GM20431 (cell line): Measurements from ENCODE around the gene TOGARAM2.

Experiments
- in situ Hi-C: fragments of 300-500 bp; cut with MseI, MboI; formaldehyde crosslinking; loops from one replicate; pipeline ENCODE4 v1.15.0; 2020; ENCODE audit warnings: low sequenced_read_pairs; ENCODE audit not compliant: unreplicated experiment

The TOGARAM2 gene

DNA sequence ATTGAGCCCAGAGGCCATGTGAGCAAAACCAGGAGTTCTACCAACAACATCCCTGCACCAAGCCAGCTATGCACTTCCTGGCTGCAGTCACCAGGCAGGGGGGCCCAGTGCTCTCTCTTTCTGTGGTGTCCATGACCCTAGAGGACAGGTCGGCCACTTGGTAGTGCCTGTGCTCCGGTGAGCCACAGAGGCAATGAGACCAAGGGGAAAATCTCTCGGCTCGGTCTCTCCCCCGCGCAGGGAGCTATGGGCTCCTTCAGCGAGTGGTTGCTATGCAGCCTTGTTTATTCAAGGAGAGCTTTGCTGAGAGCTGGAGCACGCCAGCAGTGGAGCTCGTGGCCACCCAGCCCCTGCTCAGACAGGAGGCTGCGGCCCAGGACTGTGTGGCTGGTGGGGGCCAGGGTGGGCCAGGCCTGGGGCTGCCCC is at the start of gene TOGARAM2:
Gene TOGARAM2 (plus strand): TSS at position 283 of the 426 bp plus-strand sequence. CDS start 13,537 bp downstream, outside the sequence.
- in situ Hi-C loops: no loop called here

DNA sequence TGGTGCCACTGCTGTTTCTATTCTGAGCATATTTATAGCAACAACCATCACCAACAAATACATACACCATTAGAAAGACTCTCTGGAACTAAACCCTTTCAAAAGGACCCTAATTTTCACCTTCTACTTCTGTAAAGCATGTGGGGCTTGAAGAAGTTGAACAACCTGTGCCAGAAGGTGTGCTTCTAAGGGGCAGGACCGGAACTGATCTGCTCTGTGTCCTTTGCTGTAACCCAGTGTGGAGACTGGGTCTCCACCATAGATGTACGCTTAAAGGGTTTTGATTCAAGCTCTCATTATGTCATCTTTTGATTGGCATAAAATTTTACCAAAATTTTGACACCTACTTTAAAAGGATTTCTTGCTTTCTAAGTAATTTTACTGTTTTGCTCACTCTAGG is 46.3 kb upstream of the TOGARAM2 start:
- in situ Hi-C loops: no loop called here

DNA sequence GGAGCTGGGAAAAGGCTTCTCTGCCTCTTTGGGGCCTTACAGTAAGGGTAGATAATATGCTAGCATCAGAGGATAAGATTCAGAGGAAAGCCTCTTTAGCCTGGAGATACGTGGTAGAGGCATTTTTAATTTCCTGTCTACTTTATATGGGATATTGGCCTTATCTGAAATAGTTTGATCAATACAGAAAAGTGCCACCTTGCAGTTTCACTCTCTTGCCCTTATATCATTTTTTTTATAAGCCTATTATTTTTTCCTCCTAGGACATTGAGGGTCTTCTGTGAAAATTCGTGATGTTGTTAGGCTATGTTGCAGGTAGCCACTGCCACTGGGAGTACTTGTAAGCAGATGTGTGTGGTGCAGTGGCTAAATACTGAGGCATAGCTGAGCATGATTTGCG is 40.1 kb upstream of the TOGARAM2 start:
- in situ Hi-C loops: no loop called here

DNA sequence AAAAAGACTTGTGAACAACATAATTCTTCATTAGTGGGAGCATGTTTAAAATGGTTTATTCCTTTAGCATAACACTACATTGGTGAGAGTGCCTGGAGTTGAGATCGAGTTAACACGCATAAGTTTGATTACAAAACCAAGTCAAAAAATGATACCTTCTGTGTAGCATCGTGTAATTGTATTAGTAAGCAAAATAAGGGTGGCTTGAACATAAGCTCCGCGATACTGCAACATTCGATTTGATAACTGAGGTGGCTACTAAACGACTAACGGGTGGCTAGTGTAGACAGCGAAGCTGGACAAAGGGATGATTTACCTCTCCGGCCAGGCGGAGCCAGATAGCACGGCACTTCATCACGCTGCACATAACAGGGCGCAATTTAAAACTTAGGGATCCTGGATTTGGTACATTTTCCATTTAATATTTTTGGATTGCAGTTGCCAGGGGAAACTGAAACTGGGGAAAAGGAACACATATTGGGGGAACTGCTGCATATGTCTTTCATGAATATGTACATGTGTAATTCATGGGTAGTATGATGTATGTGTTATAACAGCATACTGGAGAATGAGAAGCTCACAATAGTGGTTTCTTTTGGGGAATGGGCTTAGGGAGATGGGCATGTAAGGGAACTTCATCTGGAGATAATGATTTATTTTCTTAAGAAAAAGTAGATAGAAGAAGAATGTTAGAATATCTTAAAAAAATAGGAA is 36.4 kb upstream of the TOGARAM2 start:
- in situ Hi-C loops: no loop called here

DNA sequence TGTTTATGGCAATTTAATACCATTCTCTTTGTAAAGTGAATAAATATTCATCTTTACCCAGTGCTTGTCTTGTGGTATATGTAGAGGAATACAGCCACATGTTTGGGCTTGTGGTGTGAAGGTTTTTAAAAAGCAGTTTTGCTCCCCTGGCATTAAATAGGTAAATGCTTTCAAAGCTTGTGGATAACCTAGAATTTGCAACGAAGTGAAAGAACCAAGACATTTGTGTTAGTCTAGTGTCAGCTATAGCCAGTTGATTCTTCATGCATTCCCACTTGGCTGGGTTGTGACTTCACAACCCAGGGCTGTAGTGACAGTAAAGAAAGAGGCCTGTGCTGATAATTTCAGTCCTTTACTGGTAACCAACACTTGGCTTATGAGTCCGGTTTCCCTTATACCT is 32.9 kb upstream of the TOGARAM2 start:
- in situ Hi-C loops: no loop called here

DNA sequence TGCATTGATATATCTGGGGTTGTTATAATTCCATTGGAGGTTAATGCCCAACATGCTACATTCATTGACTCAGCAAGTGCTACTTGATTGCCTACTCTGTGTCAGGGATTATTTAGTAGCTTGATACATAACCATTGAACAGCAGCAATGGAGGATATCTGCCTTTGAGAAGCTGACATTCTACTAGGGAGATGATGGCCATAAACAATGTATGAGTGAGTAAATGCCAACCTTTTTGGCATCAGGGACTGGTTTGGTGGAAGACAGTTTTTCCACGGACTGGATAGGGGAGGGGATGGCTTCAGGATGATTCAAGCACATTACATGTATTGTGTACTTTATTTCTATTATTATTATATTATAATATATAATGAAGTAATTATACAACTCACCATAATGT is 31.9 kb upstream of the TOGARAM2 start:
- in situ Hi-C loops: no loop called here

DNA sequence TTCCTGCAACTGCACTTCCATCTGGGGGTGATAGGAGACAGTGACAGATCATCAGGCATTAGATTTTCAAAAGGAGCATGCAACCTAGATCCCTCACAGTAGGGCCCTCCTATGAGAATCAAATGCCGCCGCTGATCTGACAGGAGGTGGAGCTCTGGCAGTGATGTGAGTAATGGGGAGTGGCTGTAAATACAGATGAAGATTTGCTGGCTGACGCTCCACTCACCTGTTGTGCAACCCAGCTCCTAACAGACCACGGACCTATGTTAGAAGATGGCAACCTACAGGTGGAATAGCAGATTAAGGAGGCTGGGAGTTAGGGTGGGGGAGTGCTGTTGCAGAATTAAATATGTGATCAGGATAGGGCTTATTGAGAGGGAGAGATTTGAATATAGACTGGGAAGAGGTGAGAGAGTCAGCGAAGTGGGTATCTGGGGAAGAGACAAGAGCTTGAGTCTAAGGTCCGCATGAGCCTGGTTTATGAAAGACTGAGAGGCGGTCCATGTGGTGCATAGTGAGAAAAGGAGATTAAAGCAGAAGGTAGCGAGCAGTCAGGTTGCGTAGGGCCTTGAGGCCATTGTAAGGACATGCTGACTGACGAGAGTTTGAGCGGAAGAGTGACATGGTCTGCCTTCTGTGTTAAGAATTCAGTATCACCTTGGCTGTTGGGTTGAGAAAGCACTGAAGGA is 31.3 kb upstream of the TOGARAM2 start:
- in situ Hi-C loops: loop anchor here (25.0 kb wide), 1 partner anchor 1113 kb away; no protein-coding TSS in a partner anchor

DNA sequence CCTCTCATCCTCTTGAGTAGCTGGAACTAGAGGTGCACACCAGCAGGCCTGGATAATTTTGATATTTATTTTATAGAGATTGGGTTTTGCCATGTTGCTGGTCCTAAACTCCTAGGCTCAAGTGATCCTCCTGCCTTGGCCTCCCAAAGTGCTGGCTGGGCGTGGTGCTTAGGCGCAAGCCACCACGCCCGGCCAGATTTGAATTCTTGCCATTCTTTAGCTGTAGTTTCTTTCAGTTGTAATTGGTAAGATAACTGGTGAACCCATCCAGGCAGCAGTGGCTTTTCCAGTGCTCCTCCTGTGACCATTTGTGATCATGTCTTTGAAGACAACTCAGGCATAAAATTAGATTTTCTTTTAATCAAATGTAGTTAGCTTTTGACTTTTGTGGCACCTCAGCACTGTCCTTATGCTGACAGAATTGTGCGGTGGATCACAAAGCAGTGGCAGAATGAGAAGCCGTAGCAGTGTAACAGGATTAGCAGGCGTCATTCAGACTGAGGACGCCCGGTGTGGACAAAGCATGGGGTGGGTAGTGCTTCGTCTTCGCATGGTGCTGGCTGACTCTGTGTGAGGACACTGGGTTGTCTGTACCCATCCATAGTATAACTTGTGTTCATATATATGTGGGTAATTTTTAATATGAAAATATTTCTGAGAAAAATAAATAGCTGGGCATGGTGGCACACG is 30.0 kb upstream of the TOGARAM2 start:
- in situ Hi-C loops: loop anchor here (25.0 kb wide), 1 partner anchor 1111 kb away; no protein-coding TSS in a partner anchor

DNA sequence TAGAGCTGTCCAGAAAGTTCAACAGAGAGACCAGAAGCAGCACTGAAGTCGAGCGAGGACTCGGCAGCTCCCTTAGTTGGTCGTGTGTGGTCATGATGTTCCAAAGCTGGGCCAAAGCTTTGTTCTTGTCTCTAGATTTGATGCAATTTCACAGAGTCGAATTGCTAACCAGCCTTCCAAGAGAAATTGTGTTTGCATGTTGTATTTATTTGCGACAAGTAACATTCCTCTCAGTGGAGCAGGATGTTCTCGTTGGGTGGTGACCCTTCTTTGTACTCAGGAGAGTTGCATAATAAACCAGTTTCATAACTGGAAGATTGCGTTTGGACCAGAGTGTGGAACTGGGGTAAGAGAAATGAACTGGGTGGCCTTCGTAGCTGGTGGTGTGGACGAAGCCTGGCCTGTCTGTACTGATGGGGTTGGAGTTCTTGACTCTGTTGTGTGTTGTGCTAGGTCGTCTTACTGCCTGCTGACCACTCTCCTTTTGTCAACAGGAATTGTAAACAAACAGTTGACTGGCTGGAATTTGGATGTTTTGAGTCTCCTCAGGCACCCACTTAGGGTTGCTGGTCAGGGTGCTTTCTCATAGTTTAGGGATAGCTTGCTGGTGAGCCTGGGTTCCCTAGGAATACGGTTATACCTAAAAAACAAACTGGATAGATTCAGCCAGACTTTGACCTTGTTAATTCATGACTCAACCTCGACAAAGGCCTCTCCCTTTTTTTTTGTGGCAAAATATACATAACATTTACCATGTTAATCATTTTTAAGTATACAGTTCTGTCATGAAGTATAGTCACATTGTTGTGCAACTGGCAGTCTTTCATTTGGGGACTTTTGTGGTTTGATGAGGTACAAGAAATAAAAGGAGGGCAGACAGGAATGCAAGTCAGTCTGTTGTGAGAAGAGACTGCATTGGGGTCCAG is 28.9 kb upstream of the TOGARAM2 start:
- in situ Hi-C loops: loop anchor here (25.0 kb wide), 1 partner anchor 1110 kb away; no protein-coding TSS in a partner anchor

DNA sequence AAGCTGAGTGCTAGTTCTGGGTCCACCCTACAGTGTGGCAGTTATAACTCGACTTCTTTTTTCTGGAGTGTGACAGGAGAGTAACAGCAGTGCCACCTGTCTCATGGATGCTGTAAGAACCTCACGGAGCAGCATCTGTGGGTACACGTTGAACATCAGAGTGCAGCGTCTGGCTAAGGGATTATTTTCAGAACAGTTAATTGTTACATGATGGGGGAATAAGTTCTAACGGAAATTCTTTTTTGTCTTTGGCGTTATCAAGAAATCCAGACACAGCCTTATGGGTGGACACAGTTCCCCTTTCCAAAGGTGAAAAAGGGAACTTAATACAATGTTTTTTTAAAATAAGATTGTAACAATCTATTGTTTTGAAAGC is 28.3 kb upstream of the TOGARAM2 start:
- in situ Hi-C loops: loop anchor here (25.0 kb wide), 1 partner anchor 1109 kb away; no protein-coding TSS in a partner anchor

DNA sequence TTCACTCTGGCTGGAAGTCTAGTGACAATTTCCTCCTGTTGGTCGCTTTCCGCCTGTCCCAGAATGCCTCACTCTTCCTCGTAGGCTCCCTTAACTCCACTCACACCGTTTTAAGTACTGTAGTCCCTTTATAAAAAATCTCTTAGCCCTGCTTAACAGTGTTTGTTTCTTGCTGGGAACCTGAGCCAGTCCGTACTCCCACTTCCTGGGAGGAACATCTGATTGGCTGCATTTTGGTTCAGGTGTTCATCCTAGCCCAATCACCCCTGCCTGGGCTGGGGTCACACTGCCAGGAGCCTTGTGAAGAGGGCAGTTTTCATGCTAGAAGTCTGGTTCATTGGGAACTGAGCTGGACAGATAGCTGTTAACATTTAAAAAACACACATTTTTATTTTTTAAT is 25.6 kb upstream of the TOGARAM2 start:
- in situ Hi-C loops: loop anchor here (25.0 kb wide), 1 partner anchor 1107 kb away; no protein-coding TSS in a partner anchor

DNA sequence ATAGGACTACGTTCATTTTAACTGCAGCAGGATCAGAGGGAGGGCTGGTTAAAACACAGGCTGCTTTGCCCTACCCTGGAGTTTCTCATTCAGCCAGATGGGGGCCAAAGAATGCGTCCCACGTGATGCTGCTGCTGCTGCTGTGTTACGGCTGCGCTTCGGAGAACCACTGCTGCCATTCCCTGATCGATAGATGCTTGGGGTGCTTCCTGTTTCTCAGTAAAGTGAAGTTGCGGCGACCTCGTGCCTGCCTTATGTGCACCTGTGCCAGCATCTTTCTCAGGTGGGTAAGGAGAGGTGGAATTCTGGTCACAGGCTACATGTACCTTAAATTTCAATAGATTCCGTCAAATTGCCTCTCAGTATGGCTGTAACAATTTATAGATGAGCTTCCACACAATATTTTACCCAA is 24.7 kb upstream of the TOGARAM2 start:
- in situ Hi-C loops: loop anchor here (25.0 kb wide), 1 partner anchor 1106 kb away; no protein-coding TSS in a partner anchor

DNA sequence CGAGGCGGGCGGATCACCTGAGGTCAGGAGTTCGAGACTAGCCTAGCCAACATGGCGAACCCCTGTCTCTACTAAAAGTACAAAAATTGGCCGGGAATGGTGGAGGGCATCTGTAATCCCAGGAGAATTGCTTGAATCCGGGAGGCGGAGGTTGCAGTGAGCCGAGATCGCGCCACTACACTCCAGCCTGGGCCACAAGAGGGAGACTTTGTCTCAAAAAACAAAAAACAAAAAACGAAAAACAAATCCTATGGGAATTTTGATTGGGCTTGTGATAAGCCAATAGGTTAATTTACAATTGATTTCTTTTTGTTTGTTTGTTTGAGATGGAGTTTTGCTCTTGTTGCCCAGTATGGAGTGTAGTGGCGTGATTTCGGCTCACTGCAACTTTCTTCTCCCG is 24.2 kb upstream of the TOGARAM2 start:
- in situ Hi-C loops: loop anchor here (25.0 kb wide), 1 partner anchor 1105 kb away; no protein-coding TSS in a partner anchor

DNA sequence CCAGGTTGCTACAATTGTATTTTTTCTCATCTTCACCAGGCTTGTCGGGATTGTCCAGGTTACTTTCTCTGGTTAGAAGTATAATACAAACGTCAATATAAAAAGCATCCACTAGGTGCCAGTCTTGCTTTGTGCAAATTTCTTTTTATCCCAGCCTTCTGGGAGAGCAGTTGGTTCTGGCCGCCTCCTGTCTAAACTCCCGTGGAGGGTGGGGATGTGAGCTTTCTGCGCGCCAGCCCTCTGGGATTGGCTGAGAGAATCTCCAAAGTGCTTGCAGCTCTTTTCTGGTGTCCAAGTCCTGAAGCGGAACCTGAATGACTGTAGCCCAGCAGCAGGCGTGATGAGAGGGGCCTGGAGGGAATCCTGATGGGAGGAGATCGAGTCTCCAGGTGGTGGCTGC is 22.4 kb upstream of the TOGARAM2 start:
- in situ Hi-C loops: loop anchor here (25.0 kb wide), 1 partner anchor 1104 kb away; no protein-coding TSS in a partner anchor

DNA sequence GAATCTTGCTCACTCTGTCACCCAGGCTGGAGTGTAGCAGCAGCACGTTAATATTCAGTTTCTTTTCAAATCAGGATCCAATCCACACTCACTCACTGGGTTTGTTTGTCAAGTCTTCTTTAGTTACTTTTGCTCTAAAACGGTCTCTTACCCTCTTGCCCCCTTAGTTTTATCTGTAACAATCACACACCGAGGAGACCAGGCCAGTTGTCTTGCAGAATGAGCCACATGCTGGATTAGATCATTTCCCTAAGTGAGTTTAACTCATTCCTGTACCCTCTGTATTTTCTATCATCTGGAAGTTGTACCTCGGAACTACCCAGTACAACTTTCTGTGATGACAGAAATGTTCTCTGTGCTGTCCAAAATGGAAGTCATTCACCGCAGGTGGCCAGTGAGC is 20.7 kb upstream of the TOGARAM2 start:
- in situ Hi-C loops: loop anchor here (10.0 to 25.0 kb wide), 2 partner anchors 234 to 1102 kb away; no protein-coding TSS in a partner anchor

DNA sequence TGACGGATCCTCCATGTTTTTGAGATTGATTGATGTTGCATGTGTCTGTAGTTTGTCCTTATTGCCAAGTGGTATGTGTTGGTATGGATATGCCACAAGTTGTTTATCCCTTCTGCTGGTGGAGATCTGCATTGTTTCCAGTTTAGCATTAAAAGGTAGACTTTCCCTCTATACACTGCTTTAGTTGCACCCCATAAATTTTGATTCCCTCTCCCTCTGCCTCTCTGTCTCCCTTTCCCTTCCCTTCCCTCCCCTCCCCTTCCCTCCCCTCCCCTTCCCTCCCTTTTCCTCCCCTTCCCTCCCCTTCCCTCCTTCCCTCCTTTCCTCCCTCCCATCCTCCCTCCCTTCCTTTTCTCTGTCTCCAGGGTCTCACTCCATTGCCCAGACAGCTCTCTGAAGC is 18.6 kb upstream of the TOGARAM2 start:
- in situ Hi-C loops: loop anchor here (10.0 to 25.0 kb wide), 2 partner anchors 232 to 1100 kb away; no protein-coding TSS in a partner anchor

DNA sequence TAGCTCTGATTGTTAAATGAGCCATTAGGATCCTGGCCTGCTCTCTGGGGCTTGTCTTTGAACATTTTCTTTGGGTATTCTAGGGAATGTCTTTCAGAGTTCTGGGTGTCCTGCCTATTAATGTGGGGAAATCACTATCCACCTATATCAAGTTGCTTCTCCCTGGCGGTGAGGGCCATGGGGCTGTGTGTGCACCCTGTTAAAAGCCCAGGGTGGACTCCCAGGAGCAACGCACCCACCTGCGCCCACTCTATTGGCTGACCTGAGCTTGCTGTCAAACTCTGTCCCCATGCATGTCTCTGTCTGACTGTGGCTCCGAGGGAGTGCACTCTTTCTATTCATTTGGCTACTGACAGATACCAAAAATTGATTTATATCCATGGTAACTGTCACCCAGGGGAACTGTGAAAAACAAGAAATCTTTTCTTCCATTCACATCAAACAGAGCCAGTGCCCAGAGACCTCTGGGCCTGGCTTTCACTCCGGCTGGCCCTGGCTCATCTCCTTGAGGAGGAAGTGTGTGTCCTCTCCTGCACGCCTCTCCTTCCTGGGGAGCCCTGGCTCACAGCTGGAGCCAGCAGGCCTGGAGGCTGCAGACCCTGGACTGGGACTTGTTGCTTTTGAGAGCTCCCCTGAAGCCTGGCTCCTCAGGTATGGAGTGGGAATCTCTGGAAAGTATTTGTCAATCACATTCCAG is 10.5 kb upstream of the TOGARAM2 start:
- in situ Hi-C loops: loop anchor here (25.0 kb wide), 1 partner anchor 1092 kb away; no protein-coding TSS in a partner anchor

DNA sequence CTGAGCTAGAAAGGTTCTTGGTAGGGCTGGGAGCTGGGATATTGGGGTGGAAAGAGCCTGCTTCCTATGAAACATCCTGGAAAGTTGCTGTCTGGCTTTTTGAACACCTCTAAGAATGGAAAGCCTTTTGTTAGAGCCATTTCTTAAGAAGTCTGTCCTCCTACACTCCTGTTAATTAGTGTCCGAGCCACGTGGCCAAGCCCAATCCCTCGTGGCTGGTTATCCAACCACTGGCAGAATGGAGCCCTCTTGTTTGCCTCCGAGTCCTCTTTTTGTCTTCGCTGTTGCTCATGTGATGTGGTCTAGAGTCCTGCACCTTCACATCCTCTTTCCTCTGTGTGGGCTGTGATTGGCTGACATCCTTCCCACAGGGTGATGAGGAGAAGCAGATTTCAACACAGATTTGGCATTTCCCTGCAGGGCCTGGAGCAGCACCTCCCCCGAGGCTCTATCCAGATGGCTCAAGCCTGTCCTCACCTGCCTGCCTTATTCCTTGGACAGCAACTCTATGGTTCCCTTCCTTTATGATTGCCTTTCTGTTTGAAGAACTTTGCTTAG is 8.2 kb upstream of the TOGARAM2 start:
- in situ Hi-C loops: loop anchor here (25.0 kb wide), 1 partner anchor 1089 kb away; no protein-coding TSS in a partner anchor
